DOHH2 (cell line): Measurements from ENCODE around the gene ST6GALNAC6.
"Not testable (repeated sequence)": the region's sequence is repeated elsewhere in the genome, so short reads cannot be mapped to it uniquely, and the experiment has no call there.

Experiments used
- H3F3A ChIP-seq: fragments of 200-600 bp; sonication (generic), shearing (Covaris generic); 2 replicates; pipeline ENCODE4 v1.6.0; 2016; ENCODE audit warnings: antibody characterized with exemption, mild to moderate bottlenecking; ENCODE audit not compliant: control insufficient read depth, insufficient read depth
- H3K27ac ChIP-seq: fragments of 200-600 bp; sonication (generic); 2 replicates; pipeline ENCODE4 v1.5.1; 2014; ENCODE audit warnings: low read depth, mild to moderate bottlenecking, low read length, moderate library complexity
- H3K27me3 ChIP-seq: fragments of 200-600 bp; sonication (generic); 2 replicates; pipeline ENCODE4 v1.6.1; 2014; ENCODE audit warnings: mild to moderate bottlenecking, low read length, mixed read lengths; ENCODE audit not compliant: control insufficient read depth
- H3K36me3 ChIP-seq: fragments of 200-600 bp; sonication (generic); 2 replicates; pipeline ENCODE4 v1.6.1; 2014; ENCODE audit warnings: mild to moderate bottlenecking, low read length, moderate library complexity, mixed read lengths; ENCODE audit not compliant: control insufficient read depth
- H3K4me1 ChIP-seq: fragments of 200-600 bp; sonication (generic); 2 replicates; pipeline ENCODE4 v1.6.1; 2014; ENCODE audit warnings: mild to moderate bottlenecking, low read length, mixed read lengths; ENCODE audit not compliant: control insufficient read depth
- H3K4me2 ChIP-seq: fragments of 200-600 bp; sonication (generic); 2 replicates; pipeline ENCODE4 v1.6.0; 2014; ENCODE audit warnings: mild to moderate bottlenecking, low read length, moderate library complexity
- H3K4me3 ChIP-seq: fragments of 200-600 bp; sonication (generic); 2 replicates; pipeline ENCODE4 v1.5.1; 2014; ENCODE audit warnings: mild to moderate bottlenecking, low read length, mixed read lengths
- H3K79me2 ChIP-seq: fragments of 200-600 bp; sonication (generic); 2 replicates; pipeline ENCODE4 v1.6.1; 2014; ENCODE audit warnings: mild to moderate bottlenecking, low read length, mixed read lengths; ENCODE audit not compliant: control insufficient read depth
- H3K9me2 ChIP-seq: fragments of 200-600 bp; sonication (generic); replicated peaks from 2 replicates; pipeline ENCODE4 v1.6.1; 2014; ENCODE audit warnings: mild to moderate bottlenecking, low read length, mixed read lengths; ENCODE audit not compliant: control insufficient read depth
- H3K9me3 ChIP-seq: fragments of 200-600 bp; sonication (generic); 2 replicates; pipeline ENCODE4 v1.6.1; 2014; ENCODE audit warnings: antibody characterized with exemption, low read length, mixed read lengths; ENCODE audit not compliant: control insufficient read depth, insufficient read depth
- H4K20me1 ChIP-seq: fragments of 200-600 bp; sonication (generic); 2 replicates; pipeline ENCODE4 v1.6.0; 2014; ENCODE audit warnings: low read depth, mild to moderate bottlenecking, antibody characterized with exemption, low read length, moderate library complexity; ENCODE audit not compliant: control insufficient read depth, insufficient read depth
- EZH2phosphoT487 ChIP-seq: fragments of 200-600 bp; sonication (generic); IDR thresholded peaks from 2 replicates; pipeline ENCODE4 v1.6.1; 2017; ENCODE audit warnings: borderline replicate concordance, mild to moderate bottlenecking, antibody characterized with exemption, low read length, moderate library complexity, mixed read lengths
- TF ChIP-seq, protein P1 (sequence below): fragments of 200-600 bp; sonication (generic); IDR thresholded peaks from one replicate; pipeline ENCODE4 v1.5.1; 2014; ENCODE audit warnings: antibody characterized with exemption, mild to moderate bottlenecking, low read depth, low read length; ENCODE audit not compliant: poor library complexity, severe bottlenecking

Gene ST6GALNAC6

DNA sequence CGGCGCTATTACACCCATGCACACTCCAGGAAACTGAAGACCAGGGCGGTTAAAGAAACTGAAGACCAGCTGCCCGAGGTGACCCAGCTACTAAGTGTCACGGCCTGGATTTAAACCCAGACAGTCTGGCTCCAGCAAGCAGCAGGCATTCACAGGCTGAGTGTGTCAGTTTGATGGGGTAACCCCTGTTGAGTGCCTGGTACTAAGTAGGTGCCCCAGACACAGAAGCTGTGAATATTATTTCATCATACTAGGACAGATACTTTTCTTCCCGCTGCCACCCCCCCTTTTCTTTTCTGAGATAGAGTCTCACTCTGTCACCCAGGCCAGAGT lies 52.3 kb downstream of the ST6GALNAC6 start:
- Histone ChIP-seq H3K36me3 (no peaks in the 10 kb centered on the region), H3K9me2 (no peaks in the 10 kb centered on the region), H3K27ac (no peak overlapping the region), H3K9me3 (peaks cover 12% of the 10 kb centered on the region), H3K4me2 (no peak overlapping the region), H3F3A (no peaks in the 10 kb centered on the region), H4K20me1 (no peaks in the 10 kb centered on the region), H3K79me2 (no peaks in the 10 kb centered on the region), H3K4me3 (no peak overlapping the region), H3K27me3 (no peaks in the 10 kb centered on the region), H3K4me1 (no peaks in the 10 kb centered on the region)
- TF ChIP-seq, protein P1, sequence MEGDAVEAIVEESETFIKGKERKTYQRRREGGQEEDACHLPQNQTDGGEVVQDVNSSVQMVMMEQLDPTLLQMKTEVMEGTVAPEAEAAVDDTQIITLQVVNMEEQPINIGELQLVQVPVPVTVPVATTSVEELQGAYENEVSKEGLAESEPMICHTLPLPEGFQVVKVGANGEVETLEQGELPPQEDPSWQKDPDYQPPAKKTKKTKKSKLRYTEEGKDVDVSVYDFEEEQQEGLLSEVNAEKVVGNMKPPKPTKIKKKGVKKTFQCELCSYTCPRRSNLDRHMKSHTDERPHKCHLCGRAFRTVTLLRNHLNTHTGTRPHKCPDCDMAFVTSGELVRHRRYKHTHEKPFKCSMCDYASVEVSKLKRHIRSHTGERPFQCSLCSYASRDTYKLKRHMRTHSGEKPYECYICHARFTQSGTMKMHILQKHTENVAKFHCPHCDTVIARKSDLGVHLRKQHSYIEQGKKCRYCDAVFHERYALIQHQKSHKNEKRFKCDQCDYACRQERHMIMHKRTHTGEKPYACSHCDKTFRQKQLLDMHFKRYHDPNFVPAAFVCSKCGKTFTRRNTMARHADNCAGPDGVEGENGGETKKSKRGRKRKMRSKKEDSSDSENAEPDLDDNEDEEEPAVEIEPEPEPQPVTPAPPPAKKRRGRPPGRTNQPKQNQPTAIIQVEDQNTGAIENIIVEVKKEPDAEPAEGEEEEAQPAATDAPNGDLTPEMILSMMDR: no peak
- TF ChIP-seq EZH2phosphoT487: no peak

DNA sequence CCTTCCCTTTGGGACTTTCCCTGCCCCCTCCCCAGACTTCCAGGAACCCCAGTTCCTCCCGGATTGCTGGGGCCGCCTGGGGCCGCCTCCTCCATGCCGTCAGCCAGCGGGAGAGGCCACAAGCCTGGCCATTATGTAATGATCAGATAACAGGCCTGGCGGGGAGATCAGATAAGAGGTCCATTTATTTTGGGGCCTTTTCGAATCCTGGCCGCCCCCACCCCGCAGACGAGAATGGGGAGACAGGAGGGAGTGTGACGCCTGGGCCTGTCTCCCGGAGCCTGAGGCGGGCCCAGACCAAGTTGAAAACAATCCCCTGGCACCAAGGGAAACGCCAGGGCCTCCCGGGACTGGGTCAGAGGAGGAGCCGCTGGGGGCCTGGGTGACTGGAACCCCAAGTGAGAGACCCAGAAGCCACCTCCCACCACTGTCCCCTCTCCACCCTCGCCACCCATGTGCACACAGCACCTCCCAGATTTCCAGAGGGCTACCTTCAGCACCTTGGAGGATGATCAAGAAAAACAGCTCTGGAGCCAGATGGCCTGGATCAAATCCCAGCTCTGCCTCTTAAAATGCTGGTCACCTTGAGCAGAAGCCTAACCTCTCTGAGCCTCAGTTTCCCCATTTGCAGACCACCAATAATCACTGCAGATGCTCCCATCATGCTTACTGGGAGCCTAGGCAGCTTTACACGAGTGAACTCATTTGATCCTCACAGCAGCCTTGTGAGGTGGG lies 52.8 kb downstream of the ST6GALNAC6 start:
- H3K27me3 ChIP-seq: no peaks in the 10 kb centered on the region
- no peaks in the 10 kb centered on the region for H3K36me3 ChIP-seq
- H3K4me2 ChIP-seq: no peak overlapping the region
- no peaks in the 10 kb centered on the region for H3K9me2 ChIP-seq
- no peaks in the 10 kb centered on the region for H3F3A ChIP-seq
- TF ChIP-seq, protein P1: no peak
- no peak for TF ChIP-seq EZH2phosphoT487
- H3K79me2 ChIP-seq: no peaks in the 10 kb centered on the region
- H3K9me3 ChIP-seq: peaks cover 12% of the 10 kb centered on the region
- H3K4me3 ChIP-seq: no peak overlapping the region
- H3K4me1 ChIP-seq: no peaks in the 10 kb centered on the region
- H3K27ac ChIP-seq: no peak overlapping the region
- H4K20me1 ChIP-seq: no peaks in the 10 kb centered on the region

DNA sequence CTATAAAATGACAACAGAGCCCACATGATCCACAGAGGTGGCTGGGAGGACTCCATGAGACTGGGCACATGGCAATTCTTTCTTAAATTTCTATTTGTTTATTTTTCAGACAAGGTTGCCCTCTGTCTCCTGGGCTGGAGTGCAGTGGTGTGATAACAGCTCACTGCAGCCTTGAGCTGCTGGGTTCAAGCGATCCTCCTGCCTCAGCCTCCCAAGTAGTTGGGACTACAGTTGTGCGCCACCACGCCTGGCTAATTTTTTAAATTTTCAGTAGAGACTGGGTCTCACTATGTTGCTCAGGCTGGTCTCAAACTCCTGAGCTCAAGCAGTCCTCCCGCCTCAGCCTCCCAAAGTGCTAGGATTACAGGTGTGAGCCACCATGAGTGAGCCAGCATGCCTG lies 53.8 kb downstream of the ST6GALNAC6 start:
- peaks cover 12% of the 10 kb centered on the region for H3K9me3 ChIP-seq
- not testable (repeated sequence) for H3K79me2 ChIP-seq, H3K36me3 ChIP-seq, H3K9me2 ChIP-seq, H3K27ac ChIP-seq, H3K4me2 ChIP-seq, H3K27me3 ChIP-seq, H3K4me1 ChIP-seq, H3F3A ChIP-seq, H3K4me3 ChIP-seq, H4K20me1 ChIP-seq

DNA sequence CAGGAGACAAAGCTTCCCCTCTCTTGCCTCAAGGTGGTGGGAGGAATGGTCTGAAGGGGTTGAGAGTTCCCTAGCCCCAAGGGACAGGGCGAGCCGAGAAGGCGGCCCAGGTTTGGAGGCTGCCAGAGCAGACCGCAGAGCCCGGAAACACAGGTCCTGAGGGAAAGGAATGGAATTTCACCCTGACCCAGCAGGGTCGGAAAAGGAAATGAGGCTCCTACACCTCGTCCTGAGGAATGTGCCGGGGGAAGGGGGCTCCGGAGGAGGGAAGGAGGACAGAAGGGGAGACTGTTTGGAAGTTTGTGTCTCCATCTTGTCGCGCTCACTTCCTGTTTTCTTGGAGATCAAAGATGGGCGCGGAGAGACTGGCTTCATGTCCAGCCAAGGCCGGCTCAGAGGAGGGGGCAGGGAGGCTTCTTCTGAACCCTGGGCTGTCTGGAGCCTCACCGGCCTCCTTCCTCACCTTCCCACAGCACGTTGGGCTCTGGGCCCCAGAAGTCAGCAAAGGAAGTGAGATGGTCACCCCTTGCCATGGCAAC lies 54.5 kb downstream of the ST6GALNAC6 start:
- H3K9me3 ChIP-seq: peaks cover 11% of the 10 kb centered on the region
- no peaks in the 10 kb centered on the region for H3K4me1 ChIP-seq
- TF ChIP-seq EZH2phosphoT487: no peak
- TF ChIP-seq, protein P1: no peak
- no peaks in the 10 kb centered on the region for H3K79me2 ChIP-seq
- no peaks in the 10 kb centered on the region for H3K36me3 ChIP-seq
- H4K20me1 ChIP-seq: no peaks in the 10 kb centered on the region
- H3K27ac ChIP-seq: no peak overlapping the region
- no peak overlapping the region for H3K4me2 ChIP-seq
- no peaks in the 10 kb centered on the region for H3K27me3 ChIP-seq
- no peak overlapping the region for H3K4me3 ChIP-seq
- H3K9me2 ChIP-seq: no peaks in the 10 kb centered on the region
- no peaks in the 10 kb centered on the region for H3F3A ChIP-seq
